Kidney (tissue), 14 donors: Measurements from ENCODE around the gene LPA. TPM values are rescaled to one million over a fixed set of nuclear protein-coding genes. Genes with fewer than 3 reads are reported as not detected.
"Not testable (repeated sequence)": the region's sequence is repeated elsewhere in the genome, so short reads cannot be mapped to it uniquely, and the experiment has no call there.

Experiments used
- DNase-seq, 5 donors: peaks; one replicate each; pipeline ENCODE4 v3.0.0-alpha.2; 2013 to 2020
- FAIRE-seq: peaks from 2 replicates; lab custom pipeline; 2012; peaks lifted over from hg19 to GRCh38; lab: Jason Lieb, UNC
- H3K27ac ChIP-seq, 2 donors: one replicate each; pipeline ENCODE4 v1.7.0; 2013; ENCODE audit warnings: low read depth in 2 of 2, low read length in 2 of 2, inconsistent platforms in 1 of 2
- H3K27me3 ChIP-seq: one replicate; pipeline ENCODE4 v1.7.1; 2013; ENCODE audit warnings: low read length, inconsistent platforms; ENCODE audit not compliant: control insufficient read depth, insufficient read depth
- H3K36me3 ChIP-seq, 3 donors: one replicate each; pipeline versions ENCODE4 v1.7.0 to v1.7.1; 2013; ENCODE audit warnings: low read length in 3 of 3, control low read depth in 1 of 3, inconsistent platforms in 1 of 3; ENCODE audit not compliant: insufficient read depth in 3 of 3, control insufficient read depth in 2 of 3
- H3K4me1 ChIP-seq, 3 donors: one replicate each; pipeline versions ENCODE4 v1.7.0 to v1.7.1; 2013; ENCODE audit warnings: low read length in 3 of 3, inconsistent platforms in 1 of 3, low read depth in 1 of 3; ENCODE audit not compliant: control insufficient read depth in 2 of 3, insufficient read depth in 2 of 3
- H3K4me3 ChIP-seq, 3 donors: one replicate each; pipeline versions ENCODE4 v1.7.0 to v1.8.1; 2013; ENCODE audit warnings: low read length in 3 of 3, control low read depth in 1 of 3, inconsistent platforms in 1 of 3
- H3K9ac ChIP-seq, 3 donors: one replicate each; pipeline versions ENCODE4 v1.7.0 to v1.7.1; 2013; ENCODE audit warnings: low read length in 3 of 3, control low read depth in 1 of 3, inconsistent platforms in 1 of 3
- H3K9me3 ChIP-seq, 3 donors: one replicate each; pipeline versions ENCODE4 v1.7.0 to v1.7.1; 2013; ENCODE audit warnings: low read length in 3 of 3, control low read depth in 1 of 3, inconsistent platforms in 1 of 3; ENCODE audit not compliant: control insufficient read depth in 2 of 3, insufficient read depth in 1 of 3
- CTCF ChIP-seq: IDR thresholded peaks from 3 replicates; pipeline ENCODE4 v1.5.1; 2012; ENCODE audit warnings: mild to moderate bottlenecking, moderate library complexity, borderline replicate concordance; ENCODE audit not compliant: insufficient read depth; ENCODE audit errors: extremely low read depth
- intact Hi-C: fragments of 100-400 bp; cut with DNase I; formaldehyde crosslinking; loops from one replicate; pipeline ENCODE4 v1.11.1; 2022
- polyA plus RNA-seq: library from polyadenylated mRNA; stranded (reverse); fragments of 350-450 nt; fragmentation: Illumina TruSeq; extraction: RNeasy Lipid Tissue Mini Kit (QIAGEN cat#74804); gene quantifications from one replicate; pipeline ENCODE4 v1.2.3, GENCODE V29; 2014; ENCODE audit warnings: low read depth, low replicate concordance; ENCODE audit not compliant: insufficient read depth
- total RNA-seq: library from RNA; stranded (reverse); fragmentation: NEBNext Ultra II Directional; extraction: Animal tissue kit (Norgen Biotek cat#: 25700); gene quantifications from one replicate; pipeline ENCODE4 v1.2.1, GENCODE V29; 2021
- donor health status: control.
- donor health status: control.
- donor health status: control.
- donor health status: control.
- donor health status: control.
- donor health status: DM: yes; HTN: yes; CAD: no.
- donor health status: Normal renal cell carcinoma (clear cell type).

The LPA gene
- total and polyA plus RNA-seq, 2 donors from 2014 or later, result not detected

DNA sequence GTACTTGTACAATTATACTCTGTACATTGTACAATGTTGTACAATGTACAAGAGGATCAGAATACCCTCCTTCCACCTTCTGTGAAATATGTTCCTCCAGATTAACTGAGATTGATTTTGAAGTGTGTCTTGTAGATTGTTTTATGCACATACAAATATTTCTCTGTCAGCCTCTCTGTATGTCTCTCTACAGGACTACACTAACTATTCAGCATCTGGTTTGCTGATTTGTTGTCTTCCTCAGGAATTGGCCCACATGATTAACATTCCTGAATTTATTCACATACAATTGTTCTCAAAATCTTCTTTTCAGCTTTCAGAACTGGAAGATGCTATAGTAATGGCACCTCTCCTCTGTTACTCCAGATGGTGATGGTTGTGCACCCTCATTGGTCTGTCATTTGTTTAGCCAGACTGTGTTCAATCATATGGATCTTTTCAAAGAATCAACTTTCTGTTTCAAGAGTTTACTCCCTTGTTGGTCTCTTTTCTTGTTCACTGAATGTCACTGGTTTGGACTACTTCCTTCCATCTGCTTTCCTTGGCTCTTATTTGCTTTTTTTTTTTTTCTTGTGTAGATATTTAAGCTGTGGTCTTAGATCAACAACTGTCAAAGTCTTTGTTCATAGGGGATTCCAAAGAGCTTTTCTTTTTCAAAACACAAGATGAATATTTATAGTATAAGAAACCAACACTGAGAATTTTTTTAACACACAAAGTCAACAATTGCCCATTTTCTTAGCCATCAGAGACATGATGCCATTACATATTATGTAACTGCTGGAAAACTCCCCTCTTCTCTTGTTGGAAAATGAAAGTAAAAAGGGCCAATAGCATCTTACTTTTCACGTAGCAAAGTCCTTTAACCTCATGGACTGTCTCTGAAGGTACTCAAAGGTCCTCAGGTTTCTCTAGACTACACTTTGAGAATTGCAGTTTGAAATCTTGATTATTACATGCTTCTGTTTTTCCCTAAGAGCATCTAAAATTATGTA lies 67.9 kb downstream of the LPA start:
- no peak for TF ChIP-seq CTCF
- no peaks in the 10 kb centered on the region for H3K4me1 ChIP-seq
- H3K36me3 ChIP-seq, result no peaks in the 10 kb centered on the region
- H3K9me3 ChIP-seq, result peaks cover 0 to 3% (median 0%) of the 10 kb centered on the region in 3 donors
- H3K27me3 ChIP-seq, result no peaks in the 10 kb centered on the region
- FAIRE-seq (no peak), DNase-seq (peak in 1 of 5 donors; percentile 5)
- intact Hi-C loops, result no loop called here
- H3K9ac ChIP-seq, result no peak overlapping the region
- no peak overlapping the region for H3K4me3 ChIP-seq
- H3K27ac ChIP-seq, result no peak overlapping the region

- intact Hi-C loops, result not testable (repeated sequence)
These were observed 68.8 kb downstream of the LPA start for GRCh38 chr6:160595297-160595696.

DNA sequence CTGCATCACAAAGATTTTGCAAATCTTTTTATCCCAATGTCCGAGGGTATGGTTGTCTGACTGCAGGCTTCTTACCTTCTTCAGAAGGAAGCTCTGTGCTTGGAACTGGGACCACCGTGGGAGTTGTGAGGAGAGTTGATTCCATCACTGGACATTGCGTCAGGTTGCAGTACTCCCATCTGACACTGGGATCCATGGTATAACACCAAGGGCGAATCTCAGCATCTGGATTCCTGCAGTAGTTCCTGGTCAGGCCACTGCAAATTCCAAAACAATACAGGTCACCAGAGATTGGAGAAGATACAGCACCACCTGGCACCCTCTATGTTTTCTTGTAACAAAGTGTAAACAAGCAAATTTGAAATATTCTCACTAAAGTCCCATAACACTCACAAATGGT lies 77.7 kb downstream of the LPA start:
- Histone ChIP-seq H3K27me3 (no peaks in the 10 kb centered on the region), H3K9ac (no peak overlapping the region), H3K9me3 (peaks cover 0 to 1% (median 0%) of the 10 kb centered on the region in 3 donors), H3K36me3 (no peaks in the 10 kb centered on the region), H3K27ac (no peak overlapping the region), H3K4me3 (no peak overlapping the region), H3K4me1 (no peaks in the 10 kb centered on the region)
- DNase-seq (no peak), FAIRE-seq (no peak)
- intact Hi-C loops, result no loop called here
- TF ChIP-seq CTCF, result no peak

More at GRCh38 chr6:160595297-160595696, 68.8 kb downstream of the LPA start:
- not testable (repeated sequence) for H3K27ac ChIP-seq, H3K27me3 ChIP-seq, H3K9ac ChIP-seq, DNase-seq, H3K4me3 ChIP-seq, FAIRE-seq, H3K4me1 ChIP-seq, H3K9me3 ChIP-seq, H3K36me3 ChIP-seq

DNA sequence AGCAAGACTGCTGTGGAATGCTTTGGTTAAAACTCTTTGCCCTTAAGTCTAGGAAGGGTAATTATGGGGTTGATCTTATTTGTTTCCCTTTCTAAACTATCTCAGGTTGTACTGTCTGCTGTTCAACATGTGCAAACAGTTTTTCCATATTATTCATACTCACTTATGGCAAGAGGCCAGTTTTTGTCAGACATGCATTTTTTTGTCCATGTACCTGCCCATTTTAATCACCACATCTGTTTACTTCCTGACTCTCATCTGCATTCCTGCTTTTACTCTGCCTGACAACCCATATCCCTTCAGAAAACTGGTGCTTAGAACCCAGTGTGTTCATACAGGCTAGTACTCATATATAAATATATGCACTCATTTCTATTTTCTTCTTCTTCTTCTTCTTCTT lies 80.3 kb downstream of the LPA start:
- no peak overlapping the region for H3K27ac ChIP-seq
- no peaks in the 10 kb centered on the region for H3K9me3 ChIP-seq
- no peaks in the 10 kb centered on the region for H3K4me1 ChIP-seq
- H3K36me3 ChIP-seq, result no peaks in the 10 kb centered on the region
- H3K4me3 ChIP-seq, result no peak overlapping the region
- intact Hi-C loops, result no loop called here
- no peaks in the 10 kb centered on the region for H3K27me3 ChIP-seq
- H3K9ac ChIP-seq, result no peak overlapping the region
- DNase-seq, result no peak
- FAIRE-seq, result no peak
- TF ChIP-seq CTCF, result no peak
